G401 (cell line): ENCODE data around the gene FIGNL2. TPM values are rescaled to one million over a fixed set of nuclear protein-coding genes. Genes with fewer than 3 reads are reported as not detected.

Source experiments
- DNase-seq: peaks from one replicate; pipeline ENCODE4 v3.0.0-alpha.2; 2015; ENCODE audit warnings: low spot score
- in situ Hi-C: cut with HindIII; loops from 2 replicates; pipeline ENCODE4 v1.10.0; 2016; ENCODE audit warnings: low sequenced_read_pairs, mixed read lengths
- total RNA-seq: library from RNA; depleted of rRNA; stranded (reverse); fragments of >200 nt; shearing (Covaris generic); gene quantifications from 2 replicates; pipeline ENCODE4 v1.2.3, GENCODE V29; 2014

Gene FIGNL2
- total RNA-seq, 1 experiment from 2014 or later, result 12.8 TPM

DNA sequence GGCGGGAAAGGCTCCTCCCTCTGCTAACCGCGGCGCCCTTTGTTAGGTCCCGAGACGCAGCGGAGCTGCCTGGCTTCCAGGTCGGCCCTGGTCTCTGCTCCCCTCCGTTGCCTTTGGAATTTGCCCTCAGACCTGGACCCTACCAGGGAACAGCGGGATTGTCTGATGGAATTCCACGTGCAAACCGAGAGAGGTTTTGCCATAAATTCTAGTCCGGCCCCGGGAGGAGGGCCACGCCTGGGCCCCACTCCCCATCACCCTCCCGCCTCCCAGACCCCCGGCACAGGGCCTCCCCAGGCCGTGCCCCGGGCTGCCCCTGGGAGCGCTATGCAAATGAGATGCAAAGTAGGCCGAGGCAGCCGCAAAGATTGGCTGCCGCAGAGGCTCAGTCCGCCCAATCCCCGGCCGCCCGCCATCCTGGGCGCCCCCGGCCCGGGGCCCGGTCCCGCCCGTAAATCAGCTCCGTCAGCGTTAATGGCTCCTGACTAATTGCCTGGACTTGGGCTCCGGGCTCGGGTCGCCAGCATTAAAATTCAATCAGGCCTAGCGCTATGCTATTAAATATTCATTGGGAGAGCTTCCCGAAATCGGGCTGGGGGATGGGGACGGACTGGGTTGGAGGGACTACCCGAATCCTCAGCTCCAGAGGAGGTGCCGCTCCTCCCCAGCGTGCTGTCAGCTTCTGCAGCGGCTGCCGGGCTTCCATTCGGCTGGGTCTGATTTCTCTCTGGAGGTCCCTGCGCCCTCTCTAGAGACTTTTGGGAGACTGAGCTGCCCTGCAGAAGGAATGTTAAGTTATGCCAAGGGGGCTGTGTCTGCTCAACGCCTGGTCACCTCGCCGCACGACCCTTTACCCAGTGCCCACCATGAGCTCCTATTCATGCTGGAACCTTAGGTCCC lies 15.7 kb upstream of the FIGNL2 start:
- DNase-seq, result peak; percentile 80
- in situ Hi-C loops, result no loop called here

DNA sequence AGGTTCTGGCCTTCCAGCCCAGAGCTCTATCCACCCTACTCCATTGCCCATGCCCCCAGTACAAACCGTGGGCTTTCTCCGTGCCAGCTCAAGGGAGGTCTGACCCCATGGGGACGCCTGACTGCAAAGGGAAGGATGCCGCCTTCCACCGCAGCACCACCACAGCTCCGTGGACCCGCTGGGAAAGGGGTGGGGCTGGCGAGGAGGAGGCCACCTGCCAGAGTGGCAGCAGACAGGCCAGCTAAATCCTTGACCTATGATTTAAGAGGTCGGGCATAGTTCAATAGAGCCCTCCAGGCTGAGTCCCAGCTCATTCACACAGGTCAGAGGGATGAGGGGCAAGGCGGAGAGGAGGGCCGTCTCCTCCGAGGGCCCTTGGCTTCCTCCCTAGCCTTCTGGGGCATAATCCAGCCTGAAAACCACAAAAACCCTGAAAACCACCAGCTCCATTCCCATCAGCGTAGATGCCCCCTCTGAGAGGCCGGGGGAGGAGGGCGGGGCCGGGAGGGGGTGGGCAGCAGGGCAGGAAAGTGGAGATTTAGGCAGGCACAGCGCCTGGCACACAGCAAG lies 14.9 kb upstream of the FIGNL2 start:
- in situ Hi-C loops, result no loop called here

DNA sequence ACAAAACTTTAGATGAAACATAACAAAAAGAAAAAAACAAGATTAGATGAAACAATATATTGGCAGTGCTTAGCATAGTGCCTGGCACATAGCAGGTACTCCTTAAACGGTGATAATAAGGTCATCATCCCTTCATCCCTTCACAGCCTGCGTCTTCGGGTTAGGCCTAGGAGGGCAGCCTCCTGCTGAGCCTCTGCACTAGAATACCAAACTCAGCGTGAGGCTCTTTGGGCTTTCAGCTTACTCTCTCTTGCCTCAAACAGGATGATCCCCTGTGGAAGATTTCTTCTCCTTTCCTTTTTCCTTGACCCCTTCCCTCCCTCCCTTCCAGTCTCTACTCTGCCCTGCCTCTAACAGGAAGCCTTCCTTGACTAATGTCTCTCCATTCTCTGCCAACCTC lies 14.4 kb upstream of the FIGNL2 start:
- no peak for DNase-seq
- in situ Hi-C loops, result no loop called here

More for the DNA sequence above, 14.9 kb upstream of the FIGNL2 start:
- no peak for DNase-seq

DNA sequence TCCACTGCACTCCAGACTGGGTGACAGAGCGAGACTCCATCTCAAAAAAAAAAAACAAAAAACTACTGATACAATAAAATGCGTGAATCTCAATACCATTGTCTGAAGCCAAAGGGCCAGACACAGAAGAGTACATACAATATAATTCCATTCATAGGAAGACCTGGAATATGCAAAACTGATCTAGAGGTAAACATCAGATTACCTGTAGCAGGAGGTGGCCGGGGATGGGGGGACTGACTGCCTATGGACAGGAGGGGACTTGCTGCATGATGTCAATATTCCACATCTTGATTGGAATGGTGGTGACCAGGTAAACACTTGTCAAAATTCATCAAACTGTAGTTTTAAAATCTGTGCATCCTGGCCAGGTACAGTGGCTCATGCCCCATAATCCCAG lies 12.5 kb upstream of the FIGNL2 start:
- in situ Hi-C loops, result no loop called here
- DNase-seq, result no peak

DNA sequence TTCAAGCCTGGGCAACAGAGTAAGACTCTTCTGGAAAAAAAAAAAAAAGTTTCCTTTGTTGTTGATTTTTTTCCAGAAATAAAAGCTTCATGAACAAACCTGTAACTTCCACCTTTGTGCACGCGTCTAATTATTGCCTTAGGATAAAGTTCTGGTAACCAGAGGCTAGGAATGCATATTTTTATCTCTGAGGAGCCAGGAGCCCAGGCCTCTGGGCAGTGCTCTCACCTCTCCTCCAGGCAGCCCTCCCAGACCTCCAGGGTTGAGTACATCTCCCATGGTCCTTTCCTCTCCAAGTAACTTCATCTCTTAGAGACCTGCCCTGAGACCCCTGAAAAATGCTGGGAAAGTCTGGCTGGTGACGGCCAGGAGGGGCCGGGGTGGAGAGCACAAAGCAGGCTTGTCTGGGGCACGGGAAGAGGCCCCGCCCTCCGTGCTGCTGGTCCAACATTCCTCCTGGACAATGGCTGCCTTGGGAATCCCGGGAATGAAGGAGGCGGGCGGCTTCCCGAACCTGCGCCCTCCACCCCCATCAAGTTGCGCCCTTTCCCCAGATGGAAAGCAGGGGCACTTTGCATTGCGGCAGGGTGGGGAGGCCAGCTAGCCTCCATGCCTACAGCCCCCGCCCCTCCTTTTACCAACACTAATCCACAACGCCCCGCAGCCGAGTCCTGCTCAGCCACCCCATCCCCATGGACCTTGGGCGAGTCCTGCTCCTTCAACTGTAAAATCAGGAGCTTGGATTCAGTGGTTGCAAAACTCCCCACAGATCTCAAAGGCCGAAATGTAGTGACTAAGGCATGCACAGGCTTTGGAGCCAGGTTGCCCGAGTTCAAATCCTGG lies 7.3 kb upstream of the FIGNL2 start:
- in situ Hi-C loops, result no loop called here
- no peak for DNase-seq

DNA sequence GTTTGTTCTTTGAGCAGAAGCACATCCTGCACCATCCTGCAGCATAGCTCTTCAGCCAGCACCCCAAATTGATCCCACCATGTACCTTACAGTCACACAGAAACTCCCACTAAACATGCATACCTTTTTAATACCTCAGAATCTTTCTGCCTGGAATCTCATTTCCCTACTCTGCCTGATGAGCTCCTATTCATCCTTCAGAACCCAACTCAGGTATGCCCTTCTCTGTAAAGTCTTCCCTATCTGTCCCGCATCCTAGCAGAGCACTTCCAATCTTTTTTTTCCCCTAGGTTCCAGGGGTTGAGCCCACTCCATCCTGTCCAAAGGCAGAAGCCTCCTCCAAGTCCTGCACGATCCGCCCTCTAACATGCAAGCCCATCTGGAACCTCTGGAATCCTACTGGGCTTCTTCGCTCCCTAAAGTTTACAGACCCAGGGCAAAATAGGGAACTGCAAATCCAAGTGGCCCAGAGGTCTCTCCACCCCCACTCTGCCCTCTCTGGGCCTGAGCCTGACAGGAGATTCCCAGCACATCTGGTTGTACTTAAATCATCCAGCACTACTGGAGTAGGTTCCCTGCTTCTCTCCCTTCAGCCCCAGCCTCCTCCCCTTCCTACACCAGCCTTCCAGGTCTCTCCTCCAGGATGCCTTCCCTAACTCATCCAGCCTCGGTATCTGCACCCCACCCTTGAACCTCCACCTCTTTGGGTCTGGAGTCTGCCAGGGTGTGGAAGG lies 4.1 kb upstream of the FIGNL2 start:
- in situ Hi-C loops, result no loop called here
- no peak for DNase-seq

DNA sequence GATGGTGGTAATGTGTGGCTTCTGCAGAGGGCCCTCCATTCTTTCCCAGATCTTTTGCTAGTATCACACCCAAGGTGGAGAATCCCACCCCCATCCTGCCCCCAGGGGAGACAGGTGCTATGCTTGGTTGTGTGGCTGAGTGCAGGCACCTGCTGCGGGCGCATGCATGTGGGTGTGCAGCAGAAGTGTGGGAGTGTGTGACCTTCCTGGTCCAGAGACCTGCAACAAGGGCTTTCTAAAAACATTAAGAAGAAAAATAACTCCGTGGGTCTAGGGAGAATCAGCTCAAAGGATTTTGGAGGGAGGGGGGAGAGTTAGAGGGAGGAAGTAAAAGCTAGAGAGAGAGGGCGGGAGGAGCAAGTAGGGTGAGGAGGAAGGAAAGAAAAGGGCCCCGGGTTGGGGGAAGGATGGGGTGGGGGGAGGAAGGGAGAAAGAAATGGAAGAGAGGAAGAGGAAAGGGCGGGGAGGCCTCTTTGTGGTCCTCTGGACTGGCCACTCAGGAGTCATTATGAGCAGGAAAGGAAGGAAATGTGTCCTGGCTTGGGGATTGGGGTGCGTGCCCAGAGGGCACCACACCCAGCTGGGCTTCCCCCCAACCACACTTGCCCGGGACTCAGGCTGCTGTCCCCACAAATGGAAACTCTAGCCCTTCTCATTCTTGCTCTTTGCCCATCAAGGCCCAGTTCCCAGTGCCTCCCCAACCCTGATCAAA lies 3.1 kb upstream of the FIGNL2 start:
- DNase-seq, result no peak

DNA sequence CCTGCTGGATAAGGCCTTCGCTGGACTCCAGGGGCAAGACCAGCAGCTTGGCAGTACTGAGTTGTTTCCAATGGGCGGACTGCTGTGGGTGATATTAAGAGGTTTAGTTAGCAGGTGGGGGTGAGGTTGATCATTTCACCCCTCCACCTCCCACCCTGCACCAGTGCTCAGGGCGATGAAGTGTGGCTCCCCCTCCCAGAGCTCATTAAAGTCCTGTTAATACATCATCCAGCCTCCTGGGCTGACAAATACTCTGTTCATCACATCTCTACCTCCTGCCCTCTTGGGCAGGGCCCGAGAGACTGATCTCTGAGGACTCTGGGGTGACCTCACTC lies 2.4 kb upstream of the FIGNL2 start:
- in situ Hi-C loops, result no loop called here
- DNase-seq, result no peak

More for the DNA sequence above, 3.1 kb upstream of the FIGNL2 start:
- in situ Hi-C loops, result no loop called here

DNA sequence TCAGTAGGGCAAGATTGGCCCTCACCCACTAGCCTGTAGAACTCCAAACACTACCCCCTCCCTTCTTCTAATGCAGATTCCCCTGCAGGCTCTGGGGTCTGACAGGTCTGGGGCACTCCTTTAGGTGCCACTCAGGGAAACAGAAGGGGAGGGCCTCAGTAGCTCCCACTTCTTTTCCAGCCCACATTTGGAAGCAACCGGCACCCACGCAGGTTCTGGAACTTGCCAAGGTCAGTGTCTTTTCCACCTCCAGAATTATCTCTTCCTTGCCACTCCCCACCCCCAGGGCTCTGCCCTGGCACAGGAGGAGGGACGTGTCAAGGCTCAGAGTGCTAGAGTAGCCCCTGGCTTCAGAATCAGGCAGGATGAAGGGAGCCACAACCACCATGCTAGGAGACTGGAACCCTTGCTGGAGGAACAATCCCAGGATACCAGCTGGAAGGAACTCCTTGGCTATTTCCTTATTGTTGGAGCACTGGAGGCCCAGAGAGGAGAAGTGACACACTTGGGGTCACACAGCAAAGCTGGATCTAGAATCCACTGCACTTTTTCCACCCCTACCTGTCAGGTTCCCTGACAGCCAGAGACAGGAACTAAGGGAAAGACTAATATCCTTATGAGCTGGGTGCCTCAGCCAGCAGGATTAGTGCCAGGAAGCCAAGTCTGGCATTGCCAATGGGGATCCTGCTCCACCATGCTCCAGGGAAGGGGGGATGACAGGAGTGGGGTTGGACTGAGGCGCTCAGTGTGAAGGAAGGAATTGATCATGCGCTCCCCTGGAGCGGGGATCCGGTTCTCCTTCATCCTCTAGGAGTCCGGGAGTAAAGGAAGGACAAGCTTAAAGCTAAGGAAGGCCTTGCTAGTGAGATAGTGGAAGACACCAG lies 1.8 kb upstream of the FIGNL2 start:
- in situ Hi-C loops, result no loop called here
- no peak for DNase-seq

DNA sequence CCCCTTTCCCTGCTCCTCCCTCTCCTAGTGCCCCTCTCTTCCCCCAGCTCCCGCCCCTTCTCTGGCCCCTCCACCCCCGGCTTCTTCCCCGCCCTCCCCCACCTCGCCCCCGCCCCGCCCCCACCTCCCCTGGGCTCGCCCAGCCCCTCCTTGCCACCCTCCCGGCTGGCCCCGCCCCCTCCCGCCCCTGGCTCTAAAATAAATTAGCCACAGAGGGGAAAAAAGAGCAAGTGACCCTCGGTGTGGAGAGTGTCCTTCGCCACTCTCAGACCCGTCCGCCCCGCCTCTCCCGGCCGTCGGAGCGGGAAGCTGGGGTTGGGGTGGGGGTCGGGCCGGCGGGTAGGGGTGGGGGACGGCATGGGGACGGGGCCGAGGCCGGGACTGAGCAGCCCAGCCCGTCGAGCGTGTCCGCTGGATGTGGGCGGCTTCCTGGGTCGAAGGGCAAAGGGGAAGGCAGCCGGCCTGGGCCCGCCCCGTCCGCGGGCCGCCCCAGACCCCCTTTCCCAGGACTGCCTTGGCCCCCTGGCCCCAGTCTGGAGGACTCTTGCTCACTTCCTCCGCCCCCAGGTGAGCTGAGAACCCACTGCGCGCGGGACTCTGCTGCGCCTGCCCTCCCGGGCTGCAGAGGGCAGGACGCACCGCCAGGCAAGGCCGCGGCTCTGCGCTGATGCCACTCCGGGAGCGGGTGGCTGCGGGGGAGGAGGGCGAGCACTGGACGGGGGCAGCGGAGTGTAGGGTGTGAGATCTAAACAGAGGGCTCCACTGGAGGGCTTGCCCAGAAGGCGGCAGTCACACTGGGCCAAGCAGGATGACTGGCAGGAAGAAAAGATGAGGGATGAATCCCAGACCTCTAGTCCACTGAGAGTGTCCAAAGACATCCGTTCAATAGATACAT lies 570 bp upstream of the FIGNL2 start:
- in situ Hi-C loops, result no loop called here

DNA sequence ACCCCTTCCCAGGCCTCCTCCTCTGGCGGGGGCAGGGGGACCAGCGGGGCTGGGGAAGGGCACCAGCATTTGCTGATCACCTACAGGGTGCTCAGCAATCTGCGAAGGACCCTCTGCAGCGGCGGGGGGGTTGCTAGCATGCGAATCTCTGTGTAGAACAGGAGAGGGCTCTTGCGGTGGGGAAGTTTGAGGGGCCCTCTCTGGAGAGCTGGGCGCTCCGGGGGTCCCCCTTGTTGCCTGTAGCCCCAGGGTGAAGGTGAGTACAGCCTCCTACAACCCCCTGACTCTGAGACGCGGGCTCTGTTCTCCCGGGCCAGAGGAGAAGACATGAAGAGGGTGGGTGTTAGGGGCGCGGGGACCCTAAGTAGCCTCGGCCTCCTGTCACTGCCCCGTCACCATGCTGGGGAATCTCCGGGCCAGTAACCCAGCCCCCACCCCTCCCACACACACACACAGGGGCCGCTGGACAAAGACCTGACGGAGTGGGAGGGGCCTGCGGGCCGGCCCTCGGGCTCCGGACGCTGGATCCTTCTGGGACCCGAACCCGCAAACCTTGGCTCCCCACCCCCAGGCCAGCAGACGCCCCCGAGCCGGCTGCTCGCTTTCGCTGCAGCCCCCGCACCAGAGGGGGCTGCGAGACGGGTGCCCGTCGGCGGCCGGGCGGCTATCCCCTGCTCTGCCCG lies 734 bp downstream of the FIGNL2 start:
- in situ Hi-C loops, result no loop called here
- DNase-seq, result no peak

More for the DNA sequence above, 570 bp upstream of the FIGNL2 start:
- no peak for DNase-seq

DNA sequence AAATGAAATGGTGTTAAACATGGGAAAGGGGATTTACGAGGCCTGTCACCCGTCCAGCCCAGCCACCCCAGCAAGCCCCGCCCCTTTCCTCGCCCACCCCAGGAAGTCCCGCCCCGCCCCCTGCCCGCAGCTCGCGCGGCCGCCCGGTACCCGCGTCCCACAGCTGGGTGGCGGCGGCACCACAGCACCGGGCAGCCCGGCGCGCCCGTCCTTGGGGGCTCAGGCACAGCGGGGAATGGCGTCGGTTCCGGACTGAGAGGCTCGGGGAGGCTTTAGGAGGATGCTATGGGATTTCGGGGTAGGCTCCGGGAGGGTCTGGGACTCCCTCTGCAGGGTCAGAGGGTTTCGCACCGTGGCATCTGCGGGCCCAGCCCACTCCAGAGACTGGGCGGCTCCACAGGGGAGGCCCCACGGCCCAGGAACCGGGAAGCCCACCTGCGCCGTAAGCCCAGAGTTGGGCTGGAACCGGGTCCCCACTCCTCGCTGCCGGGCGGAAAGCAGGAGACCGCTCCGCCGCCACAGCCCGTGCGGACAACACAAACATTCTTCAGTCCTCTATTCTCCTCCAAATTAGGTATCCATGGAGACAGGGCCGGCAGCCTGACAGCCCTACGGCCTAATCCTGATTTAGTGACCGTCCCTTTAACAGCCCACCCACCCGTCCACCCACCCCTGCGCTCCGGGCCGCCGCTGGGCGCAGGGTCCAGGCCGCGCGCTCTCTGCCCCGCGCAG lies 1.4 kb downstream of the FIGNL2 start:
- in situ Hi-C loops, result no loop called here
- peak; percentile 45 for DNase-seq

DNA sequence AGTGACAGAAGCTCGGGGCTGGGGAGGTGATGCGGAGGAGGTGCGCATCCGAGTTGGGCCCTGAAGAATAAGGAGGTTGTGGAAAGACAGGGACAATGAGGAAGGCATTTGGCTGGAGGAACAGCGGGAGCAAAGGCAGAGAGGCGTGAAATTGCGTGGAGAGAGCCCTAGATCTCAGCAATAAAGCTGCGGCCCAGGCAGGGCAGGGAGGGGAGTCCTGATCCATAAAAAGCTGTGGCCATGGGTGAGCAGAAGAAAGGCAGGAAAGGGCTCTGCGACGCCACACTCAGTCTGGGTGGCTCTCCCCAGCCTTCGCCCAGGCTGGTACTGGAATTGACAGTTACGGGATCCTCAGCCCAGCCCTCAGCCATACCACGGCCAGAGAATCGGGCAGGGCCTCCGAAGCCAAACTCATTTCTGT lies 2.2 kb downstream of the FIGNL2 start:
- in situ Hi-C loops, result no loop called here

DNA sequence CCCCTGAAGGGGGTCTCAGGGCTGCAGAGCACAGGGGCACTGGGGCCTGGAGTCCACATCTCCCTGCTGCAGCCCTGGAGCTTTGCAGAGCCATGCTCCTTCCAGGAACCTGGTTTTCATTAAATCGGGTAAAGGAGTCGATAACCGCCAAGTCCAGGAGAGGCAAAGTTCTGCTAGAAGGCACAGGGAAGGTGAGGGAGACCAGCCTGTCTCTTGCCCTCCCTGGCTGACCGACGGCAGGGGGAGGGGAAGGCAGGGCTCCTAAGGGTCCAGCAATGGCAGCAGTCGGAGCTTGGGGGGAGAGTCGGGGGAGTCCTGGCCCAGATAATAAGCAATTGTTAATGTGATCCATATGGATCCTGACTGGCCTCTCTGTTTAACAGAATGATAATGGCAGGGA lies 3.0 kb downstream of the FIGNL2 start:
- DNase-seq, result no peak
- in situ Hi-C loops, result no loop called here

More for the DNA sequence above, 2.2 kb downstream of the FIGNL2 start:
- DNase-seq, result no peak

DNA sequence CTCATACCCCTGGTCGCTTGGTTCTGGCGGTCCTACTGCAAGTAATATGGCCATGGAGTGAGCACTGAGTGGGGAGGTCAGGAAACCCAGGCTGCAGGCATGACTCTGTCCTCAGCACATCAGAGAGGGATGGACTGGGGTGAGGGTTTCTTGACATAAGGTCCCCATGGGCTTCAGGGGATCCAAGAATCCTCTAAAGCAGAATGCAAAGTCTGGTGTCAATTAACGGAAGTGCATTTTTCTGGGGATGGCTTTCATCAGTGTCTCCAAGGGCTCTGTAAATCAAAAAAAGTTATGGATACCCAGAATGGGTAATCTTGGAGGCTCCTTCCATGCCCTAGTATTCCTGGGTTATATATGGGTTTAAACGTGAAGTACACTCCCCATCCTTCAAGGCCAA lies 3.7 kb downstream of the FIGNL2 start:
- in situ Hi-C loops, result no loop called here
- DNase-seq, result no peak

DNA sequence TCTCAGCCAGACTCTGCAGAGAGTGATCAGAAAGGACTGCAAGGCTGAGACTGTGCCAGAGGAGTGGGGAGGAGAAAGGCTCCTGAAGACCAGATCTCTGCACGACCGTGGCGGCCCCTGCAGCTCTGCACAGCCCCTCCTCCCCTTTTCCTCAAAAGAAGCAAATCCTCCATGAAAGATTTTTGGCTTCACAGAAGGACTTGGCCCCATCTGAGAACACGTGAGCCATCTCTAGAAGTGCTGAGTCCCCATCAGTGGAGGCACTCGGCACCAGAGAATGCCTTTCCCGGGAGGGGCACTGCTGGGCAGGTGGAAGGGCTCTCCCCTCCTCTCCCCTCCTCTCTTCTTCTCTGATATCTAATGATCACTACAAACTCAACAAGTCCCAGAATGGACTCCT lies 6.8 kb downstream of the FIGNL2 start:
- in situ Hi-C loops, result no loop called here
- DNase-seq, result no peak
